HepG2 (cell line): ENCODE results near the gene UST. TPM values are rescaled to one million over a fixed set of nuclear protein-coding genes. Genes with fewer than 3 reads are reported as not detected.

Source experiments
- ATRX ChIP-seq: sonication (generic); formaldehyde crosslinking; IDR thresholded peaks from 2 replicates; pipeline ENCODE4 v1.4.0; 2020; ENCODE audit warnings: missing genetic modification reagents, borderline replicate concordance
- DMAP1 ChIP-seq: IDR thresholded peaks from 2 replicates; pipeline ENCODE4 v1.6.1; 2016
- DNMT3B ChIP-seq: conservative IDR thresholded peaks from 2 replicates; pipeline ENCODE4 v1.6.1; 2016; ENCODE audit warnings: missing biosample characterization, control low read depth
- FLYWCH1 ChIP-seq: sonication (generic); formaldehyde crosslinking; IDR thresholded peaks from 2 replicates; pipeline ENCODE4 v1.8.1; 2023; ENCODE audit warnings: mild to moderate bottlenecking, missing genetic modification reagents
- GATA4 ChIP-seq: sonication (generic); IDR thresholded peaks from 2 replicates; pipeline ENCODE4 v1.6.1; 2016; ENCODE audit warnings: antibody characterized with exemption, low read depth, borderline replicate concordance
- HNRNPH1 ChIP-seq: fragments of 200-400 bp; formaldehyde crosslinking; optimal IDR thresholded peaks from 2 replicates; pipeline ENCODE3; 2017; ENCODE audit warnings: mild to moderate bottlenecking, low read depth, low read length
- MBD4 ChIP-seq: IDR thresholded peaks from 2 replicates; pipeline ENCODE4 v1.6.1; 2012; ENCODE audit warnings: low read length, inconsistent platforms, borderline replicate concordance
- POLR2AphosphoS2 ChIP-seq: IDR thresholded peaks from 2 replicates; pipeline ENCODE4 v1.6.1; 2011; ENCODE audit warnings: low read depth, low read length, improper control_type of control experiment
- PRDM4 ChIP-seq: sonication (generic); formaldehyde crosslinking; IDR thresholded peaks from 2 replicates; pipeline ENCODE4 v1.9.0; 2021; ENCODE audit warnings: missing genetic modification reagents, borderline replicate concordance
- RBAK ChIP-seq: sonication (generic); formaldehyde crosslinking; IDR thresholded peaks from 2 replicates; pipeline ENCODE4 v1.5.1; 2020; ENCODE audit warnings: mild to moderate bottlenecking, missing genetic modification reagents
- SIN3B ChIP-seq: fragments of 150-350 bp; IDR thresholded peaks from 2 replicates; pipeline ENCODE4 v1.6.1; 2014; ENCODE audit warnings: low read length
- TIGD3 ChIP-seq: sonication (generic); formaldehyde crosslinking; IDR thresholded peaks from 2 replicates; pipeline ENCODE4 v1.5.1; 2020; ENCODE audit warnings: mild to moderate bottlenecking, missing genetic modification reagents, borderline replicate concordance
- TOPORS ChIP-seq: sonication (generic); formaldehyde crosslinking; IDR thresholded peaks from 2 replicates; pipeline ENCODE4 v1.8.0; 2023; ENCODE audit warnings: mild to moderate bottlenecking, missing genetic modification reagents
- ZBTB20 ChIP-seq: sonication (generic); formaldehyde crosslinking; IDR thresholded peaks from 2 replicates; pipeline ENCODE4 v1.8.1; 2023; ENCODE audit warnings: missing genetic modification reagents, low read depth, mild to moderate bottlenecking, borderline replicate concordance
- ZNF180 ChIP-seq: sonication (generic); formaldehyde crosslinking; IDR thresholded peaks from 2 replicates; pipeline ENCODE4 v1.4.0; 2020; ENCODE audit warnings: low read depth, missing genetic modification reagents, borderline replicate concordance
- ZNF557 ChIP-seq: sonication (generic); formaldehyde crosslinking; IDR thresholded peaks from 2 replicates; pipeline ENCODE4 v1.4.0; 2020; ENCODE audit warnings: missing genetic modification reagents
- ZNF776 ChIP-seq: sonication (generic); formaldehyde crosslinking; IDR thresholded peaks from 2 replicates; pipeline ENCODE4 v1.4.0; 2020; ENCODE audit warnings: mild to moderate bottlenecking, missing genetic modification reagents
- ZSCAN31 ChIP-seq: sonication (generic); formaldehyde crosslinking; IDR thresholded peaks from 2 replicates; pipeline ENCODE4 v1.5.0; 2020; ENCODE audit warnings: low read depth, mild to moderate bottlenecking, missing genetic modification reagents
- polyA plus RNA-seq, 8 experiments: library from polyadenylated mRNA; depleted of rRNA in 3 of 8; stranded (reverse) in 7 of 8; unstranded in 1 of 8; fragments of >200 nt; fragmentation: Illumina TruSeq in 4 of 8; extraction: Trizol in 4 of 8; gene quantifications; 2 replicates each; pipeline versions ENCODE4 v1.2.1 to v1.2.3, GENCODE V29; 2011 to 2016; ENCODE audit warnings: low read depth in 4 of 8, missing spikeins in 1 of 8, mixed read lengths in 1 of 8; ENCODE audit not compliant: insufficient read depth in 1 of 8
- total RNA-seq, 5 experiments: library from RNA; depleted of rRNA; stranded (reverse); fragments of >200 nt; fragmentation: Illumina TruSeq; extraction: Trizol; gene quantifications; 2 replicates each; pipeline ENCODE4 v1.2.3, GENCODE V29; 2016; ENCODE audit warnings: low read depth in 1 of 5
- TF ChIP-seq, protein P1 (sequence below): IDR thresholded peaks from 2 replicates; pipeline ENCODE4 v1.6.1; 2016; ENCODE audit warnings: low read depth, control low read depth
- TF ChIP-seq, protein P2 (sequence below): sonication (generic); formaldehyde crosslinking; IDR thresholded peaks from 2 replicates; pipeline ENCODE4 v1.9.0; 2021; ENCODE audit warnings: missing genetic modification reagents, borderline replicate concordance

UST gene
- total and polyA plus RNA-seq, 2 of the 13 experiments (the other 11 are each of a cell fraction or from before 2014, with no cell fraction given): 0.27 TPM; not detected in 1

GRCh38 chr6:148947621-148948444 is 201.0 kb downstream of the UST start (continued):
- TF ChIP-seq PRDM4 (CRISPR knock-in tag) (no peak), POLR2AphosphoS2 (no peak), ZNF180 (CRISPR knock-in tag) (no peak), ZBTB20 (no peak), TIGD3 (CRISPR knock-in tag) (no peak), DNMT3B (CRISPR knock-in tag) (no peak), RBAK (CRISPR knock-in tag) (no peak), ZNF557 (CRISPR knock-in tag) (no peak), ZNF776 (CRISPR knock-in tag) (no peak), DMAP1 (no peak), HNRNPH1 (no peak), GATA4 (no peak), MBD4 (no peak), SIN3B (no peak), FLYWCH1 (no peak), ZSCAN31 (CRISPR knock-in tag) (no peak), ATRX (CRISPR knock-in tag) (no peak), TOPORS (CRISPR knock-in tag) (no peak)
- TF ChIP-seq, protein P1, sequence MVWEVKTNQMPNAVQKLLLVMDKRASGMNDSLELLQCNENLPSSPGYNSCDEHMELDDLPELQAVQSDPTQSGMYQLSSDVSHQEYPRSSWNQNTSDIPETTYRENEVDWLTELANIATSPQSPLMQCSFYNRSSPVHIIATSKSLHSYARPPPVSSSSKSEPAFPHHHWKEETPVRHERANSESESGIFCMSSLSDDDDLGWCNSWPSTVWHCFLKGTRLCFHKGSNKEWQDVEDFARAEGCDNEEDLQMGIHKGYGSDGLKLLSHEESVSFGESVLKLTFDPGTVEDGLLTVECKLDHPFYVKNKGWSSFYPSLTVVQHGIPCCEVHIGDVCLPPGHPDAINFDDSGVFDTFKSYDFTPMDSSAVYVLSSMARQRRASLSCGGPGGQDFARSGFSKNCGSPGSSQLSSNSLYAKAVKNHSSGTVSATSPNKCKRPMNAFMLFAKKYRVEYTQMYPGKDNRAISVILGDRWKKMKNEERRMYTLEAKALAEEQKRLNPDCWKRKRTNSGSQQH (CRISPR knock-in tag): no peak
- TF ChIP-seq, protein P2, sequence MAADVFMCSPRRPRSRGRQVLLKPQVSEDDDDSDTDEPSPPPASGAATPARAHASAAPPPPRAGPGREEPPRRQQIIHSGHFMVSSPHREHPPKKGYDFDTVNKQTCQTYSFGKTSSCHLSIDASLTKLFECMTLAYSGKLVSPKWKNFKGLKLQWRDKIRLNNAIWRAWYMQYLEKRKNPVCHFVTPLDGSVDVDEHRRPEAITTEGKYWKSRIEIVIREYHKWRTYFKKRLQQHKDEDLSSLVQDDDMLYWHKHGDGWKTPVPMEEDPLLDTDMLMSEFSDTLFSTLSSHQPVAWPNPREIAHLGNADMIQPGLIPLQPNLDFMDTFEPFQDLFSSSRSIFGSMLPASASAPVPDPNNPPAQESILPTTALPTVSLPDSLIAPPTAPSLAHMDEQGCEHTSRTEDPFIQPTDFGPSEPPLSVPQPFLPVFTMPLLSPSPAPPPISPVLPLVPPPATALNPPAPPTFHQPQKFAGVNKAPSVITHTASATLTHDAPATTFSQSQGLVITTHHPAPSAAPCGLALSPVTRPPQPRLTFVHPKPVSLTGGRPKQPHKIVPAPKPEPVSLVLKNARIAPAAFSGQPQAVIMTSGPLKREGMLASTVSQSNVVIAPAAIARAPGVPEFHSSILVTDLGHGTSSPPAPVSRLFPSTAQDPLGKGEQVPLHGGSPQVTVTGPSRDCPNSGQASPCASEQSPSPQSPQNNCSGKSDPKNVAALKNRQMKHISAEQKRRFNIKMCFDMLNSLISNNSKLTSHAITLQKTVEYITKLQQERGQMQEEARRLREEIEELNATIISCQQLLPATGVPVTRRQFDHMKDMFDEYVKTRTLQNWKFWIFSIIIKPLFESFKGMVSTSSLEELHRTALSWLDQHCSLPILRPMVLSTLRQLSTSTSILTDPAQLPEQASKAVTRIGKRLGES: no peak
